Renal pelvis (tissue), 12 donors: ENCODE results near the gene STARD6. TPM values are rescaled to one million over a fixed set of nuclear protein-coding genes. Genes with fewer than 3 reads are reported as not detected.
"Not testable (repeated sequence)": the region's sequence is repeated elsewhere in the genome, so short reads cannot be mapped to it uniquely, and the experiment has no call there.

ENCODE experiments used
- DNase-seq: peaks from one replicate; pipeline ENCODE4 v3.0.0-alpha.2; 2013
- long read RNA-seq, 16 experiments: transcript quantifications; one replicate each; lab custom pipeline, GENCODE V29; 2026
- polyA plus RNA-seq, 3 donors: library from polyadenylated mRNA; unstranded; fragments of 120-200 nt; gene quantifications; one replicate each; pipeline ENCODE4 v1.2.1, GENCODE V29; 2013; ENCODE audit not compliant: insufficient read length in 3 of 3

Gene STARD6
- under 1 TPM; 0.27 to 0.51 (median 0.44) TPM for polyA plus RNA-seq
- long read RNA-seq, donor 1 = 0 reads
- long read RNA-seq, donor 2 = 0 reads
- long read RNA-seq, donor 3 = 0 reads
- long read RNA-seq, donor 4 = 0 reads
- long read RNA-seq, donor 5 = 0 reads
- long read RNA-seq, donor 6 = 0 reads
- long read RNA-seq, donor 7 = 0 reads
- long read RNA-seq, donor 8 = 0 reads
- long read RNA-seq, donor 9 = 0 reads
- long read RNA-seq, donor 10 = 0 reads
- long read RNA-seq, donor 11 = 0 reads
- long read RNA-seq, donor 12 = 0 reads
- long read RNA-seq, donor 13 = 0 reads
- long read RNA-seq, donor 14 = 0 reads
- long read RNA-seq, donor 15 = 0 reads
- long read RNA-seq, donor 16 = 0 reads

- peak; percentile 89 for DNase-seq
Observed at GRCh38 chr18:54357660-54358494, at the start of gene STARD6, which contains the start of gene C18orf54. Gene STARD6 (minus strand): TSS chr18:54357858. CDS start chr18:54354573, 3,285 bp downstream. Gene C18orf54 (plus strand): TSS chr18:54357906. CDS start chr18:54360573, 2,667 bp downstream.

- DNase-seq = no peak
Observed at GRCh38 chr18:54405290-54405689, 47.6 kb upstream of the STARD6 start.

GRCh38 chr18:54396760-54397159 lies 39.1 kb upstream of the STARD6 start:
- no peak for DNase-seq

GRCh38 chr18:54393648-54394294 lies 36.1 kb upstream of the STARD6 start:
- DNase-seq = no peak

GRCh38 chr18:54392543-54393023 lies 34.9 kb upstream of the STARD6 start:
- peak; percentile 64 for DNase-seq

- no peak for DNase-seq
Observed at GRCh38 chr18:54390838-54391237, 33.2 kb upstream of the STARD6 start.

GRCh38 chr18:54389143-54389505 lies 31.5 kb upstream of the STARD6 start:
- no peak for DNase-seq

- DNase-seq = no peak
Observed at GRCh38 chr18:54388203-54389142, 30.8 kb upstream of the STARD6 start.

- DNase-seq = no peak
Observed at GRCh38 chr18:54387631-54388030, 30.0 kb upstream of the STARD6 start.

GRCh38 chr18:54386800-54387495 lies 29.3 kb upstream of the STARD6 start:
- not testable (repeated sequence) for DNase-seq

- no peak for DNase-seq
Observed at GRCh38 chr18:54386043-54386442, 28.4 kb upstream of the STARD6 start.

GRCh38 chr18:54382733-54383252 lies 25.1 kb upstream of the STARD6 start:
- no peak for DNase-seq

- no peak for DNase-seq
Observed at GRCh38 chr18:54382076-54382475, 24.4 kb upstream of the STARD6 start.

- DNase-seq = no peak
Observed at GRCh38 chr18:54381640-54382039, 24.0 kb upstream of the STARD6 start.

- DNase-seq = no peak
Observed at GRCh38 chr18:54378057-54378456, 20.4 kb upstream of the STARD6 start.

GRCh38 chr18:54360406-54360805 lies 2.7 kb upstream of the STARD6 start:
- DNase-seq = no peak

GRCh38 chr18:54359233-54359632 lies 1.6 kb upstream of the STARD6 start:
- peak; percentile 0 for DNase-seq

- DNase-seq = peak; percentile 10
Observed at GRCh38 chr18:54358495-54359040, 910 bp upstream of the STARD6 start.

GRCh38 chr18:54357082-54357659 lies 487 bp downstream of the STARD6 start:
- peak; percentile 0 for DNase-seq

- no peak for DNase-seq
Observed at GRCh38 chr18:54351186-54351585, 6.5 kb downstream of the STARD6 start.
